GM15510 (cell line): ENCODE data around the gene PIK3C2G.

Source experiments
- POLR2A ChIP-seq: IDR thresholded peaks from 3 replicates; pipeline ENCODE4 v1.6.1; 2011; ENCODE audit warnings: borderline replicate concordance; ENCODE audit not compliant: insufficient read length; ENCODE audit errors: extremely low read depth

Gene PIK3C2G

DNA sequence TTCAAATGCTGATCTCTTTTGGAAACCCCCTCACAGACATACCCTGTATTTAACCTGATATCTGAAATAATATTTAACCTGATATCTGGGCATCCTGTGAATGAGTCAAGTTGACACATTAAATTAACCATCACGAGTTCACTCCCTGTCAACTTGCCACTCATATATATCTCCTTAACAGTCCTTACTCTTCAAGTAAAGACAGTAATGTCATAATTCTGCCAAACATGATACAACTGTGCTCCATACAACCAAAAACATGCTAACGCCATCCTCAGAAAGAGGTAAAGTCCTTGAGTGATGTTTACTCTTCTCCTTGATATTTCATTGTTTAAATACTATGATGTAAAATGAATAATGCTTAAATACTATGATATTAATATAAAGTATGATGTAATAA, 371.5 kb downstream of the PIK3C2G start:
- no peak for TF ChIP-seq POLR2A

DNA sequence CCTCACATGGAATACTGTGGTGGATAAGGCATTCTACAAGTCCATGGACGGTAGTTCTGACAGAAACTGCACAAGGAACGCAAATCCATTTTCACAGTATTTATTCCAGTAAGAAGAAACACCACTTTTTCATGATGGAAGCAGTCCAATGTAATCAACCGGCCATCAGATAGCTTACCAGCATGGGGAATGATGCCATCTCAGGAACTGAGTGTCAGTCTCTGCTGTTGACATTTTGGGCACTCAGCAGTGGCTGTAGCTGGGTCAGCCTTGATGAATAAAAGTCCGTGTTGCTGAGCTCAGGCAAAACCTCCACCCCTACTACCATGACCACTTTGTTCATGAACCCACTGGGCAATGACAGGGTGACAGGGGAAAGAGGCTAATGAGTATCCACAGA, 373.1 kb downstream of the PIK3C2G start:
- TF ChIP-seq POLR2A = no peak

DNA sequence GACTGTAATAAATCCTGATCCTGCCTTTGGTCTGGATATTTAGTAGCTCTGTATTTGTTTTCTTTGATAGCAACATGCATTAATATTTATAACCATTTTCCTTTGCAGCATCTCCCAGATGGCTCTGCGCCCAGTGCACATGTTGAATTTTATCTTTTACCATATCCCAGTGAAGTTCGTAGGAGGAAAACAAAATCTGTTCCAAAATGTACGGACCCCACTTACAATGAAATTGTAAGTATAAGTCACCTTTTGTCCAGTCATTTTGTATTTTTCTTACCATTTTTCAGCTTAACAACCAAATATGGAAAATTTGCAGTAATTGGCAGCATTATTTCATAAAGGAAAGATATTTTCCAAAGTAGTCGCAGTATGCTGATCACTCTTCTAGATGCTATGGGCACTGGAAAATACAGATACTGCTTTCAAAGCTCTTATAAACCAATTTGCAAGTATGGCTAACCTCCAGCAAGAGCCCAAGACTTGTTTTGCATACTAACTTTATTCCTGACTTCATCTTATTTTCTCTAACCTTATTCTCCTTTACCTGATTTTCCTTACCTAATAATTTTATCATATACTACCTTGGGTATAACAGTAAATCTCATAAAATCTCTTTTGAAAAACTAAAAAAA, 379.1 kb downstream of the PIK3C2G start:
- TF ChIP-seq POLR2A = no peak

- TF ChIP-seq POLR2A = no peak
Measured at GRCh38 chr12:18643681-18644080, 382.4 kb downstream of the PIK3C2G start.

DNA sequence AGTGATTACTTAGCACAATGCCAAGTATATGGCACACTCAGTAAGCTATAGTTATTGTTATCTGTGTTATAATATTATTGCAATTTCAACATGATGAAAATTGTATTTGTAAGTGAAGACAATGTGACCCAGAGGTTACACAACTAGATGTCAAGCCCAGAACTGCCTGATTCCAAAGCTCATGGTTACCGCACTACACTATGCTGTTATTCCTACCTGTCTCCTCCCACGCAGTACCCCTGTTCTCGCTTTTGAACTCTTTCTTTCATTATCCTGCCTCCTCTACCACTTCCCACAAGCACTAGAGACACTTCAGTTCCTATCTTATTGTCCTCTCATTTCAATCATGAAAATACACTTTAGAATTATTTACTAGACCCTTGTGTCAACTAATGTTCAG, 383.2 kb downstream of the PIK3C2G start:
- no peak for TF ChIP-seq POLR2A

- no peak for TF ChIP-seq POLR2A
Measured at GRCh38 chr12:18646286-18646890, 385.1 kb downstream of the PIK3C2G start.

GRCh38 chr12:18651525-18651924, 390.2 kb downstream of the PIK3C2G start:
- TF ChIP-seq POLR2A = no peak

GRCh38 chr12:18652596-18652995, 391.3 kb downstream of the PIK3C2G start:
- no peak for TF ChIP-seq POLR2A

DNA sequence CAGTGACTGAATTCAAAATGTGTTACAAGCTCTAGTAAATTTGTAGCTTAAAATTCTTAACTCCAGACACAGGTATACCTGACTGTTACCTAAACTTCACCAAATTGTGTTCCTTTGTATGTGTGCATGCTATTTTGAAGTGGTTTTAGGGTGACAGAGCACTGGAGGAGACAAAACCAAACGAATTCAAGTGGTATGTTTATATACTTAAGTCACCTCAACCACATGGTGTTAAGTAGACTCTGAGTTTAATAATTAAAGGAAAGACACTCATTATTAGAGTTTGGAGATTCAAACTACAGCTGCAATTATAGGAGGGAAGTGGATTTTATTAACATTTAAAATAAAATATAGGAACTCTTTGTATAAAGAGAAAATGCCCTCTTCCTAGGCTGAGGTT, 392.1 kb downstream of the PIK3C2G start:
- TF ChIP-seq POLR2A = no peak

GRCh38 chr12:18655351-18655750, 394.0 kb downstream of the PIK3C2G start:
- no peak for TF ChIP-seq POLR2A

DNA sequence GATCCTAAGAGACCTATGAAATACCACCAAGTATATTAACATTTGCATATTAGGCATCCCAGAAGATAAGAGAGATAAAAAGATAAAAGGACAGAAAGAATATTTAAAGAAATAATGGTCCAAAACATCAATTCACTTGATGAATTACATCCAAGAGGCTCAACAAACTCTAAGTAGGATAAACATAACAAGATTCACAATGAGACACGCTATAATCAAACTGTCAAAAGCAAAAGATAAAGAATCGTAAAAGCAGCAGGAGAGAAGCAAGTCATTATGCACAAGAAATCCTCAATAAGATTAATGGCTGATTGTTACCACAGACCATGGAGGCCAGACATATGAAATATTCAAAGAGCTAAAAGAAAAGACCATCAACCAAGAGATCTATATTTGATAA, 396.9 kb downstream of the PIK3C2G start:
- no peak for TF ChIP-seq POLR2A

- no peak for TF ChIP-seq POLR2A
Measured at GRCh38 chr12:18658829-18659228, 397.5 kb downstream of the PIK3C2G start.

DNA sequence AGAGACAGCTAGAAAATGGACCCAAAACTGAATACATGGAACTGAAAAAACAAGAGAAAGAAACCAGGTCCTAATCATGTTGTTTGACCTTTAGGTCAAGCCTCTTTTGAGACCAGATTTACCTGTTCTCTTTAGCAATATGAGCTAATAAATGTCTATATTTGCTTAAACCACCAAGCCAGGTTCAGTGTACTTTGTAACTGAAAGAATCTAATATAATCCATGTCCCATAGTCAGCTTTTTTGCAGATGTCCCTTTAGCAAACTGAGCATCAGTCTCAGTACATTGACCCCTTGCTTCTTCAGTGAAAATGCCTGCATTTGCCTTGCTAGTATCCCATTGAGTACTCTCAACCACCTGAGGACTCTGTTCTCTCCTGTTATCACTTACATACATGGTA, 414.8 kb downstream of the PIK3C2G start:
- TF ChIP-seq POLR2A = no peak

GRCh38 chr12:18676996-18677588, 415.8 kb downstream of the PIK3C2G start:
- TF ChIP-seq POLR2A = no peak

- TF ChIP-seq POLR2A = no peak
Measured at GRCh38 chr12:18681818-18682217, 420.5 kb downstream of the PIK3C2G start.
